Sciatic nerve (tissue), 2 donors: ENCODE results near the gene ELMO1. TPM values are rescaled to one million over a fixed set of nuclear protein-coding genes. Genes with fewer than 3 reads are reported as not detected.

ENCODE experiments used
- ATAC-seq: fragments of 200-7000 bp; cut with Tn5 transposase; one replicate; pipeline ENCODE4 v1.9.1; 2020; ENCODE audit warnings: mild to moderate bottlenecking, moderate library complexity
- DNase-seq: peaks from one replicate; pipeline ENCODE4 v3.0.0-alpha.2; 2020; ENCODE audit warnings: low spot score
- intact Hi-C: fragments of 100-400 bp; cut with DNase I; formaldehyde crosslinking; loops from one replicate; pipeline ENCODE4 v1.14.2; 2022
- total RNA-seq: library from RNA; stranded (reverse); fragmentation: NEBNext Ultra II Directional; extraction: Animal tissue kit (Norgen Biotek cat#: 25700); gene quantifications from one replicate; pipeline ENCODE4 v1.2.1, GENCODE V29; 2021
- donor health status: DM: no; HTN: no; CAD: no.
- donor health status: DM: no; HTN: no; CAD: no.

ELMO1 gene
- total RNA-seq, 1 donor from 2014 or later, result 151 TPM

DNA sequence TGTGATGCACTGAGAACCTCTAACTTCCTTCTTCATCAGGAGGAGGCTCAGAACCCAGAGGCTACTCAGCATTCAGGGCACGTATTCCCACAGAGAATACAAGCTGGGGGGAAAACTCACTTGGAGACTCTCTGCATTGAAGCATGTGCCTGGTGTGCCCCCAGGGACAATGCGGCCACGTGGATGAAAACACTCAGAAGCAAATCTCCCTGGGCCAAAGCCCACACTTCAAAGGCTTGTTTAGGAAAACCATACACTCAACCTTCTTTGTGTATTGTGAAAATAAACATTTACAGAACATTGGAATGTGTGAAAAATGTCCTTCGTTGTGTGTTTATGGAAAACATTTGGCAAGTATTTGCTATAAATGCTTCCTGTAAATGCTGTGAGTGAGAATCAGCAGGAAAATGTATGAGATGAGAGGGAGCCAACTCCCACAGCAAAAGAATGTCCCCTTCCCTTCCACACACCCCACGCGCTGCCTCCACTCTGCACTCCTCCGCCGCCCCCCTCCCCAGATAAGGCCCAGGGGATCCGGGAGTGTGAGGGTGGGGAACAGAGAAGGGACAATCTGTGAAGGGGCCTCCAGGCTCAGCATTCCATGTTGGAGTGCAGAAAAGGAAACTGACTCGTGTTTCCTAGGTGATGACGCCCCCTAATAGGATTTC, 339.5 kb downstream of the ELMO1 start:
- no peak for DNase-seq
- ATAC-seq, result no peak
- intact Hi-C loops, result no loop called here

- intact Hi-C loops, result no loop called here
- ATAC-seq, result no peak
- DNase-seq, result no peak
Measured at GRCh38 chr7:37108615-37109014, 340.0 kb downstream of the ELMO1 start.

DNA sequence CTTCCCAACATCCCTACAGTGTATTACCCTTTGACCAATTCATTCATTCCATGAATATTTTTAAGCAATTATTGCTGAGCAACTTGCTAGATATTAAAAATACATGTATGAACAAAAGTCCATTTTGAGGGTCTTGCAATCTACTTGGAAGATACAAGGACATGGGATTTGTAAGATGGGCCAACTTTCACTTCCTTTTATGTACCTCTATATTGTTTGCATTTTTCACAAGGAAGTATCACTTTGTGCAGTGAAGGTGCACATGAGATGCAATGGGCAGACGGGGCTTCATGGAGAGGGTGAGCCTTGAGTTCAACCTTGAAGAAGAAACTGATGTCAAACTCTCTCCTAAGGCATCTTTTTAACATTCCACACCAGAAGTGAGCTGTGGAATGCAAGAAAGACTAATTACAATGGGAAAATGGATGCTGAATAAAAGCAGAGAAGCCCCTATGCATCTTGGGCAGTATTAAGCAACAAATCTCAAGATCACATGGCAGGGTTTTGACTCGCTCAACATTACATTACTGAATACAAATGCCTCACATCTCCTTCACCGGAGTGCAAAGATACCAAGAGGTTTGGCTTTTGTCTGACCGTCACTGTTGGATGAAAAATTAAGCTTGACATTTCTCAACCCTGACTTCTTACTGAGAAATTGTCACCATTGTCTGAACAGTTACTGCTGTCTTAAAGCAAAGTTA, 341.5 kb downstream of the ELMO1 start:
- ATAC-seq (no peak), DNase-seq (no peak)
- intact Hi-C loops, result no loop called here

DNA sequence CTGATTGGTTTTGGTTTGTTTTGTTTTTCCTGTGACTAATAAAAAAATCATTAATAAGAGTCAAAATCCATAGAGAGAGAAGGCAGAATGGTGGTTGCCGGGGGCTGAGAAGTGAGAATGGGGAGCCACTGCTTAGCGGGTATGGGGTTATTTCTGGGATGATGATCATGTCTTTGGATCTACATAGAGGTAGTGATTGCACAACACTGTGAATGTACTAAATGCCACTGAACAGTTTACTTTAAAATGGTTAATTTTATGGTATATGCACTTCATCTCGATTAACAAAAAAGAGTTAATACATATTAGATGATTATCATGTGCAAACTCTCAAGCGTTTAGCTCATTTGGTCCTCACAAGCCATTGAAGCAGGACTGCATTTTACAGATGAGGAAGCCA, 342.9 kb downstream of the ELMO1 start:
- ATAC-seq, result no peak
- DNase-seq, result no peak
- intact Hi-C loops, result no loop called here

GRCh38 chr7:37104822-37105518, 343.7 kb downstream of the ELMO1 start:
- no peak for ATAC-seq
- DNase-seq, result no peak
- intact Hi-C loops, result no loop called here

DNA sequence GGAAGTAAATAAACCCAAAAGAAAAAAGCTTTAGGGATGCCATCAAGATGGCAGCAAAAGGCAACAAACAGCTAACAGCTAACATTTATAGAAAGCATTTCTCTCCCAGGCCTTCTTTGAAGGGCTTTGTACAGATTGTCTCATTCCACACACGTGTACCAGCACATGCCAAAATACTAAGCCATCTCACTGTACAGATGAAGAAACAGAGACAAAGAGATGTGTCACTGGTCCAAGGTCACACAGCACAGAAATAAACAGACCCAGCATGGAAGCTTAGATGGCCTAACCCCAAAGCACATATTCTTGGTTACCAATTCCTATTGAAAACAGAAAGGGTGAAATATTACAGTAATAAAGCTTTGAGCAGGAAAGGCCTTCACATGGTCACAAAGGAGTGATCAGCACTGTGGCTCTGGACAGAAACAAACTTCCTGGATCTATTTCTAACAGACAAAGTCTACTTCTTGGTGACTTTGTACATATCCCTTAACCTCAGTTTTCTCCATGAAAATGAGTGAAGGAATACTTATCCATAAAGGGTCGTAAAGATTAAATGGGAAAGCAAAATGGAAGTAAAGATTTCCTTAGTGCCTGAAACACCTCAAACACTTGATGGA, 346.0 kb downstream of the ELMO1 start:
- ATAC-seq (no peak), DNase-seq (no peak)
- intact Hi-C loops, result no loop called here

GRCh38 chr7:37100735-37101331, 347.8 kb downstream of the ELMO1 start:
- intact Hi-C loops, result no loop called here
- ATAC-seq (no peak), DNase-seq (no peak)

DNA sequence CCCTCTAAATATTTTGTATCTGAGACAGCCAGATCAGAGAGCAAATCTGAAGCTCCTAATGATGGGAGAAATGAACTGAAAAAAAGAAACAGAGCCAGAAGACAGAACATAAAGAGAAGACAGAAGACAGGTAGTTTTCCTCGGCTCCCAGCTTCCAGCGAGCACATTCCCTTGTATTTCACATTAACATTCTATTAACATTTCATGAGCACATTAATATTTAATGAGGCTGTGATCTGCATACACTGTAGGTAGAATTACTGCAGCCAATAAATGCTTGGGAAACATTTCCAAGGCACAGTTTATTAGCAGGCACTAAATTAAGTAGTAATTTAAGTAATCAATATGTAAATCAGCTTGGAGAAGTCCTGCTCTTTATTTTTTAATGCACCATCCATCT, 349.9 kb downstream of the ELMO1 start:
- intact Hi-C loops, result no loop called here
- DNase-seq, result no peak
- no peak for ATAC-seq

GRCh38 chr7:37097983-37098382, 350.7 kb downstream of the ELMO1 start:
- DNase-seq (no peak), ATAC-seq (no peak)
- intact Hi-C loops, result no loop called here

- no peak for ATAC-seq
- intact Hi-C loops, result no loop called here
- DNase-seq, result no peak
Measured at GRCh38 chr7:37097276-37097675, 351.4 kb downstream of the ELMO1 start.

GRCh38 chr7:37096341-37096740, 352.3 kb downstream of the ELMO1 start:
- ATAC-seq (no peak), DNase-seq (no peak)
- intact Hi-C loops, result no loop called here

- intact Hi-C loops, result no loop called here
- DNase-seq (no peak), ATAC-seq (no peak)
Measured at GRCh38 chr7:37095122-37095521, 353.5 kb downstream of the ELMO1 start.

DNA sequence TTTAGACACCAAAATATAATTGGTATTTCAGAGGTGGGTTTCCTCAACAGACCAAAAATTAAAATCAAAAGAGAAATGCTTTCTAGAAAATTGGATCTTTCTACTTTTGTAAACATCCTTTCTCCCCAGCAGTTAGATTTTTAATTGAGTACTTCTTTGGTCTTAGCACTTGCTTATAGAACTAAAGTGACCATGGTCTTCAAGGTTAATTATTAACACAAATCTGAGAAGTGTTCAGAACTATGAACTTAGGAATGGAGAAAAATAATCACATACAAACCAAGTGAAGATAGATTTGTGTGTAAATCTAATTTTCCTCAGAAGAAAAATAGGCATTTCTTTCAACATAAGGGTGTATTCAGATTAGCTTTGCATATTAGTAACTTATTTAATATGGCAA, 355.4 kb downstream of the ELMO1 start:
- ATAC-seq, result no peak
- intact Hi-C loops, result no loop called here
- DNase-seq, result no peak

DNA sequence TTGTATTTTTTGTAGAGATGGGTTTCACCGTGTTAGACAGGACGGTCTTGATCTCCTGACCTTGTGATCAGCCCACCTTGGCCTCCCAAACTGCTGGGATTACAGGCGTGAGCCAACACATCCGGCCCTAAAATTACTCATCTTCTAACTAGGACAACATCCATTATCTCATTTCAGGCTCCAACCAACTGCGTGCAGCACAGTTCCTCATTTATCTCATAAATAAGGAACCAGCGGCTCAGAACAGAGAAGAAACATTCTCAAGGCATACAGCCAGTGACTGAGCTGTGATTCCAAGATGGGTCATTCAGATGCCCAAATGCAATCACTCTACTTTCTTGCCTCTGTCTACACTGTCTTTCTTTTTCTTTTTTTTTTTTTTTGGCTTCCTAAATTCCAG, 356.1 kb downstream of the ELMO1 start:
- ATAC-seq, result no peak
- DNase-seq, result no peak
- intact Hi-C loops, result no loop called here

GRCh38 chr7:37089972-37090371, 358.7 kb downstream of the ELMO1 start:
- intact Hi-C loops, result no loop called here
- no peak for DNase-seq
- peak; percentile 59 for ATAC-seq

GRCh38 chr7:37085600-37085999, 363.1 kb downstream of the ELMO1 start:
- intact Hi-C loops, result no loop called here
- ATAC-seq, result no peak
- no peak for DNase-seq

GRCh38 chr7:37084303-37084702, 364.4 kb downstream of the ELMO1 start:
- peak; percentile 41 for ATAC-seq
- intact Hi-C loops, result no loop called here
- no peak for DNase-seq

- intact Hi-C loops, result no loop called here
- peak; percentile 91 for ATAC-seq
- DNase-seq, result no peak
Measured at GRCh38 chr7:37083311-37084096, 365.2 kb downstream of the ELMO1 start.

DNA sequence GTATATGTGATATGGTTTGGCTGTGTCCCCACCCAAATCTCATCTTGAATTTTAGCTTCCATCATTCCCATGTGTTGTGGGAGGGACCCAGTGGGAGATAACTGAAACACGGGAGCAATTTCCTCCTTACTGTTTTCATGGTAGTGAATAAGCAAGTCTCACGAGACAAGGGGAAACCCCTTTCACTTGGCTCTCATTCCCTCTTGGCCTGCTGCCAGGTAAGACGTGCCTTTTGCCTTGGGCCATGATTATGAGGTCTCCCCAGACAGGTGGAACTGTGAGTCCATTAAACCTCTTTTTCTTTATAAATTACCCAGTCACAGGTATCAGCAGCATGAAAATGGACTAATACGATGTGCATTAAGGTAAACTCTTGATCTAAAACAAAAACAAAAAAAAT, 367.2 kb downstream of the ELMO1 start:
- intact Hi-C loops, result no loop called here

More for the DNA sequence above, 367.2 kb downstream of the ELMO1 start:
- no peak for ATAC-seq
- DNase-seq, result no peak
